ENCODE results near the gene ZXDC. TPM values are rescaled to one million over a fixed set of nuclear protein-coding genes. Genes with fewer than 3 reads are reported as not detected.

ZXDC gene
- total and polyA plus RNA-seq, 2 donors (not counting 3 experiments of a cell fraction or from before 2014, with no cell fraction given) = 15.2 to 22.6 TPM

DNA sequence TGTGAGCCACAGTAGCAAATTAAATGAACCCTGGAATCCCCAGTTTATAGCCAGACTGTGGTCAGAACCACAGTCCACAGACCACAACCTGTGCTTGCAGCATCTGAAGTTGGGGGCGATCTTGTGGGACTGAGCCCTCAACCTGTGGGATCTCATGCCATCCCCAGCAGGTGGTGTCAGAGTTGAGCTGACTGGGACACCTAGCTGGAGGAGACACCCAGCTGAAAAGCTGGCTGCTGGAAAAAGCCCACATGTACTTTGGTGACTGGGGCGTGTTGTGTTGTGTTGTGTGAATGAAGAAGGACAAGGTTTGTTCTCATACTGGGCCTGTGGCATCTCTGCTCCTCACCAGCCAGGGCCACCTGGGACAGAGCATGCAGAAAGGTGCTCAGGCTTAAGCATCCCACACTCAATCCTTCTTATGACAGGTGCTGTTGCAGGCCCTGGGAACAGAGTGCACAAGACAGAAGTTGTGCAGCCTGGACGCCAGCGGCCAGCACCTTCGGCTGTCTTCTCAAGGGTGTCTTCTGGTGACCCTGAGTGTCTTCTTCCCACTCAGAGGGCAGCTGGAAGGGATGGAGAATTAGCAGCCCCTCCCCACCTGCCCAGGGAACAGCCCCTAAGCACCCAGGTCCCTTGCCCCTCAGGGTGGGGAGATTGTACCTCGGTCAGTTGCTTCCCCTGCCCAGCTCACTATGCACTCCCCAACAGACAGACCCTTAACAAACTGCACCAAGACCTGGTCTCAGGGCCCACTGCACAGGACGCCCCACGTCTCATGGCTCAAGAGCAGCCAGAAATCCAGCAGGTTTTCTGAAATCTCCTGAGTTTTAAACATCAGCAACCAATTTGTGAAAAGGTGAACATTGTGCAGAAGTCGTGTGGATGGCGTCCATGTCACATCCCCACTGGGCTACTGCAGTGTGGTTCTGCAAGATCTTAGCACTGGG is 44.1 kb upstream of the ZXDC start:
- DNase-seq (ENCODE audit: low read depth, low spot score) (no peak), FAIRE-seq (no peak)
- CTCF ChIA-PET = interaction anchor here (0.8 to 1.3 kb wide), 3 partner anchors 131 to 1028 kb away, joined by 3 to 6 read pairs (median 5); no protein-coding TSS in a partner anchor
- Histone ChIP-seq H3K4me2 (ENCODE audit: insufficient read depth, low read length) (no peak overlapping the region), H3K9me1 (replicated peaks; ENCODE audit: control insufficient read depth, extremely low read depth, insufficient read depth, low read length) (no peaks in the 10 kb centered on the region), H4K20me1 (replicated peaks; ENCODE audit: control insufficient read depth, extremely low read depth, insufficient read depth, low read length) (no peaks in the 10 kb centered on the region), H3K79me2 (ENCODE audit: control insufficient read depth, insufficient read depth, low read length) (no peaks in the 10 kb centered on the region), H3K27me3 (ENCODE audit: control insufficient read depth in 2 of 2, insufficient read depth in 2 of 2, low read length in 2 of 2) (peaks cover 11 to 14% of the 10 kb centered on the region in 2 experiments), H3K4me3 (replicated peaks in 1 of 3; ENCODE audit: insufficient read depth in 1 of 3, low read depth in 1 of 3, low read length in 3 of 3) (no peak overlapping the region), H3K36me3 (ENCODE audit: control insufficient read depth in 2 of 2, extremely low read depth in 1 of 2, insufficient read depth in 2 of 2, low read length in 2 of 2) (no peaks in the 10 kb centered on the region), H3K4me1 (ENCODE audit: control insufficient read depth, extremely low read depth, insufficient read depth, low read length) (no peaks in the 10 kb centered on the region), H2AFZ (ENCODE audit: low read depth, low read length) (no peak overlapping the region), H3K9me3 (replicated peaks; ENCODE audit: control insufficient read depth, insufficient read depth, low read length) (no peaks in the 10 kb centered on the region), H3K27ac (ENCODE audit: insufficient read depth, low read depth, low read length) (no peak overlapping the region), H3K9ac (replicated peaks; ENCODE audit: extremely low read depth, insufficient read depth, low read length) (no peak overlapping the region)
- intact Hi-C loops (cut with micrococcal nuclease) = loop anchor here (10.0 kb wide), 1 partner anchor 485 kb away; no protein-coding TSS in a partner anchor
- POLR2A ChIA-PET = no interaction called here
- TF ChIP-seq FOS (IDR thresholded peaks at IDR 0.05; ENCODE audit: borderline replicate concordance, insufficient read depth, low read length) = no peak
- TF ChIP-seq MYC (IDR thresholded peaks at IDR 0.05; ENCODE audit: low read depth, low read length) = no peak
- TF ChIP-seq POLR2A (IDR thresholded peaks at IDR 0.05; ENCODE audit: low read depth, low read length) = no peak
- no peak for TF ChIP-seq EZH2 (IDR thresholded peaks at IDR 0.05; ENCODE audit: borderline replicate concordance, low read depth, low read length, severe bottlenecking)
- no peak for TF ChIP-seq JUN (IDR thresholded peaks at IDR 0.05; ENCODE audit: borderline replicate concordance, insufficient read depth, insufficient read length, low read depth)
- TF ChIP-seq CTCF (IDR thresholded peaks at IDR 0.05; ENCODE audit: extremely low read depth in 1 of 2, insufficient read depth in 1 of 2, low read depth in 1 of 2, low read length in 2 of 2) = no peak
- TF ChIP-seq POLR2AphosphoS5 (IDR thresholded peaks at IDR 0.05; ENCODE audit: insufficient read depth, low read depth, low read length) = no peak
- no peak for TF ChIP-seq GATA2 (IDR thresholded peaks at IDR 0.05; ENCODE audit: insufficient read depth, insufficient read length, low read depth, low read length)
- no peak for TF ChIP-seq MAX (IDR thresholded peaks at IDR 0.05; ENCODE audit: insufficient read depth, insufficient read length)
- no TSS peak for BruUV-seq (replicated peaks)
- dilution Hi-C loops (cut with MboI; ENCODE audit: extremely low pct_ligation_motif_present, low sequenced_read_pairs) = no loop called here

All from endothelial cell of umbilical vein (primary cell).